K562 (cell line): ENCODE results near the gene CTCF. TPM values are rescaled to one million over a fixed set of nuclear protein-coding genes. Genes with fewer than 3 reads are reported as not detected.

Experiments
- CTBP1 ChIP-seq: fragments of 450-650 bp; IDR thresholded peaks from 2 replicates; pipeline ENCODE4 v1.6.1; 2016; ENCODE audit warnings: borderline replicate concordance
- ILF3 ChIP-seq: fragments of 450-650 bp; IDR thresholded peaks from 2 replicates; pipeline ENCODE4 v1.6.1; 2018; ENCODE audit warnings: antibody characterized with exemption, mild to moderate bottlenecking, moderate library complexity, borderline replicate concordance
- IRF2 ChIP-seq: sonication (generic); formaldehyde crosslinking; IDR thresholded peaks from 2 replicates; pipeline ENCODE4 v1.8.1; 2022; ENCODE audit warnings: mild to moderate bottlenecking, missing genetic modification reagents
- NFXL1 ChIP-seq: fragments of 450-650 bp; formaldehyde crosslinking; IDR thresholded peaks from 2 replicates; pipeline ENCODE4 v1.4.0; 2021; ENCODE audit warnings: mild to moderate bottlenecking
- PHB2 ChIP-seq: fragments of 450-650 bp; IDR thresholded peaks from 2 replicates; pipeline ENCODE4 v1.6.1; 2017; ENCODE audit warnings: low read depth
- PHF20 ChIP-seq: fragments of 450-650 bp; IDR thresholded peaks from 2 replicates; pipeline ENCODE4 v1.6.1; 2018; ENCODE audit not compliant: partially characterized antibody
- RNF2 ChIP-seq: sonication (generic); IDR thresholded peaks from 2 replicates; pipeline ENCODE4 v1.6.1; 2016
- SETDB1 ChIP-seq: IDR thresholded peaks from one replicate; pipeline ENCODE4 v1.6.1; 2012; ENCODE audit warnings: low read length, control low read depth, inconsistent platforms
- SP1 ChIP-seq: sonication (generic); formaldehyde crosslinking; IDR thresholded peaks from 2 replicates; pipeline ENCODE4 v1.8.1; 2022; ENCODE audit warnings: mild to moderate bottlenecking, missing genetic modification reagents
- TCF7 ChIP-seq: sonication (generic); IDR thresholded peaks from 2 replicates; pipeline ENCODE4 v1.6.1; 2016; ENCODE audit warnings: antibody characterized with exemption, borderline replicate concordance
- WHSC1 ChIP-seq: IDR thresholded peaks from one replicate; pipeline ENCODE4 v1.6.1; 2012; ENCODE audit warnings: low read length, control low read depth, inconsistent platforms
- ZNF140 ChIP-seq: fragments of 250-450 bp; sonication (Bioruptor Pico); IDR thresholded peaks from 2 replicates; pipeline ENCODE4 v1.8.0; 2021; ENCODE audit warnings: moderate library complexity, mild to moderate bottlenecking, inconsistent platforms
- ZNF24 ChIP-seq: fragments of 450-650 bp; IDR thresholded peaks from 2 replicates; pipeline ENCODE4 v1.6.1; 2016
- ZNF586 ChIP-seq: fragments of 450-650 bp; formaldehyde crosslinking; conservative IDR thresholded peaks from 2 replicates; pipeline ENCODE4 v1.4.0; 2020; ENCODE audit warnings: mild to moderate bottlenecking, moderate library complexity
- ZZZ3 ChIP-seq: fragments of 450-650 bp; IDR thresholded peaks from 2 replicates; pipeline ENCODE4 v1.6.1; 2016; ENCODE audit warnings: antibody characterized with exemption, mild to moderate bottlenecking, moderate library complexity
- polyA plus RNA-seq, 8 experiments: library from polyadenylated mRNA; depleted of rRNA in 4 of 8; stranded (reverse) in 5 of 8; unstranded in 3 of 8; fragments of >200 nt; fragmentation: Nextera tagmentation in 2 of 8; fragmentation: Illumina TruSeq in 1 of 8; extraction: Ambion mirVana in 2 of 8; extraction: Trizol in 1 of 8; gene quantifications; 2 replicates each; pipeline versions ENCODE4 v1.2.1 to v1.2.3, GENCODE V29; 2011 to 2014; ENCODE audit warnings: inconsistent platforms in 1 of 8, missing spikeins in 1 of 8
- total RNA-seq, 7 experiments: library from RNA; depleted of rRNA in 6 of 7; stranded (reverse); fragments of >200 nt in 6 of 7; fragmentation: Illumina TruSeq in 2 of 7; extraction: Trizol in 2 of 7; gene quantifications; 2 replicates each; pipeline versions ENCODE4 v1.2.1 to v1.2.3, GENCODE V29; 2011 to 2021; ENCODE audit warnings: low replicate concordance in 1 of 7
- TF ChIP-seq, protein P1 (sequence below): sonication (generic); formaldehyde crosslinking; IDR thresholded peaks from 2 replicates; pipeline ENCODE4 v1.8.0; 2023; ENCODE audit warnings: mild to moderate bottlenecking, missing genetic modification reagents
- TF ChIP-seq, protein P2 (sequence below): fragments of 450-650 bp; IDR thresholded peaks from 2 replicates; pipeline ENCODE4 v1.6.1; 2016; ENCODE audit warnings: borderline replicate concordance
- TF ChIP-seq, protein P3 (sequence below), 2 experiments: fragments of 450-650 bp in 1 of 2; IDR thresholded peaks; 2 replicates each; pipeline ENCODE4 v1.6.1; 2011 to 2017; ENCODE audit warnings: low read depth in 2 of 2, antibody characterized with exemption in 1 of 2, borderline replicate concordance in 1 of 2, low read length in 1 of 2, mild to moderate bottlenecking in 1 of 2, mixed read lengths in 1 of 2; ENCODE audit not compliant: control insufficient read depth in 1 of 2
- TF ChIP-seq, protein P4 (sequence below): IDR thresholded peaks from 2 replicates; pipeline ENCODE4 v1.6.1; 2012; ENCODE audit warnings: low read depth, low read length, improper control_type of control experiment, borderline replicate concordance
- TF ChIP-seq, protein P5 (sequence below): sonication (generic); formaldehyde crosslinking; IDR thresholded peaks from 2 replicates; pipeline ENCODE4 v1.8.1; 2023; ENCODE audit warnings: mild to moderate bottlenecking, missing genetic modification reagents

CTCF gene
- total and polyA plus RNA-seq, 9 of the 15 experiments (the other 6 are each of a cell fraction or from before 2014, with no cell fraction given) = 7.8 to 49.2 (median 33.9) TPM

DNA sequence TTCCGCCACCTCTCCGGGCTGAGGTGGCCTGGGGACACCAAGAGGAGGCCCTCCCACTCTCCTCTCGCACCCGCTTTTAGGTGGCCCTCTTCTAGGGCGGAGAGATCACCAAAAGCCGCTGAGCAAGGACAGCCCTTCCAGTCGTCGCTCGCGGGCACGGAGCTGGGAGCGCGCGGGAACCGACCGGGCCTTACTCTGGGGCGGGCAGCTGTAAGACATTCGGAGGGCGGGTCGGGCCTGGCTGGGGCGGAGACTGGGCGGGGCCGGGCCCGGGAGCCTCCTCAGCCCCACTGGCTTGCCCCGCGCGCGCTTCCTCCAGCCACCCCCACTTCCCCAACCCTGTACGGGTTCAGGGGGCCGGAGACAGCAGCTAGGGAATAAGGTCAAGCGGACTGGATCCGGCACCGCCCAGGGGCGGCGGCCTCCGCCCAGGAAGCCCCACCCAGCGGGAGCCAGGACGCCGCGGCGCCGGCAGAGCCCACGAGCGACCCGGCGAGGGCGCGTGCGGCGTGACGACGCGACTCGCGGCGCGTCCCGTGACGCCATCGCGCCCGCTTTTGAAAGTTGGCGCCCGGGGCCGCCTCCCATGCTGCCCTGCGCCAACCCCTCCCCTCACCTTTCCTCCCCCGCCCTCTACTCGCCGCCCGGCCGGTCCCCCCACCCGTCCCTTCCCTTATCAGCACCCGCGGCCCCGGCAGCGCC lies 351 bp upstream of the CTCF start (continued):
- TF ChIP-seq, protein P1, sequence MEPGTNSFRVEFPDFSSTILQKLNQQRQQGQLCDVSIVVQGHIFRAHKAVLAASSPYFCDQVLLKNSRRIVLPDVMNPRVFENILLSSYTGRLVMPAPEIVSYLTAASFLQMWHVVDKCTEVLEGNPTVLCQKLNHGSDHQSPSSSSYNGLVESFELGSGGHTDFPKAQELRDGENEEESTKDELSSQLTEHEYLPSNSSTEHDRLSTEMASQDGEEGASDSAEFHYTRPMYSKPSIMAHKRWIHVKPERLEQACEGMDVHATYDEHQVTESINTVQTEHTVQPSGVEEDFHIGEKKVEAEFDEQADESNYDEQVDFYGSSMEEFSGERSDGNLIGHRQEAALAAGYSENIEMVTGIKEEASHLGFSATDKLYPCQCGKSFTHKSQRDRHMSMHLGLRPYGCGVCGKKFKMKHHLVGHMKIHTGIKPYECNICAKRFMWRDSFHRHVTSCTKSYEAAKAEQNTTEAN = no peak
- no peak for TF ChIP-seq IRF2 (CRISPR knock-in tag)
- TF ChIP-seq, protein P2, sequence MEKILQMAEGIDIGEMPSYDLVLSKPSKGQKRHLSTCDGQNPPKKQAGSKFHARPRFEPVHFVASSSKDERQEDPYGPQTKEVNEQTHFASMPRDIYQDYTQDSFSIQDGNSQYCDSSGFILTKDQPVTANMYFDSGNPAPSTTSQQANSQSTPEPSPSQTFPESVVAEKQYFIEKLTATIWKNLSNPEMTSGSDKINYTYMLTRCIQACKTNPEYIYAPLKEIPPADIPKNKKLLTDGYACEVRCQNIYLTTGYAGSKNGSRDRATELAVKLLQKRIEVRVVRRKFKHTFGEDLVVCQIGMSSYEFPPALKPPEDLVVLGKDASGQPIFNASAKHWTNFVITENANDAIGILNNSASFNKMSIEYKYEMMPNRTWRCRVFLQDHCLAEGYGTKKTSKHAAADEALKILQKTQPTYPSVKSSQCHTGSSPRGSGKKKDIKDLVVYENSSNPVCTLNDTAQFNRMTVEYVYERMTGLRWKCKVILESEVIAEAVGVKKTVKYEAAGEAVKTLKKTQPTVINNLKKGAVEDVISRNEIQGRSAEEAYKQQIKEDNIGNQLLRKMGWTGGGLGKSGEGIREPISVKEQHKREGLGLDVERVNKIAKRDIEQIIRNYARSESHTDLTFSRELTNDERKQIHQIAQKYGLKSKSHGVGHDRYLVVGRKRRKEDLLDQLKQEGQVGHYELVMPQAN = no peak
- TF ChIP-seq ILF3 = no peak; the same call in 1 of the 2 replicates
- no peak for TF ChIP-seq PHF20
- no peak for TF ChIP-seq ZNF24
- TF ChIP-seq, protein P3, sequence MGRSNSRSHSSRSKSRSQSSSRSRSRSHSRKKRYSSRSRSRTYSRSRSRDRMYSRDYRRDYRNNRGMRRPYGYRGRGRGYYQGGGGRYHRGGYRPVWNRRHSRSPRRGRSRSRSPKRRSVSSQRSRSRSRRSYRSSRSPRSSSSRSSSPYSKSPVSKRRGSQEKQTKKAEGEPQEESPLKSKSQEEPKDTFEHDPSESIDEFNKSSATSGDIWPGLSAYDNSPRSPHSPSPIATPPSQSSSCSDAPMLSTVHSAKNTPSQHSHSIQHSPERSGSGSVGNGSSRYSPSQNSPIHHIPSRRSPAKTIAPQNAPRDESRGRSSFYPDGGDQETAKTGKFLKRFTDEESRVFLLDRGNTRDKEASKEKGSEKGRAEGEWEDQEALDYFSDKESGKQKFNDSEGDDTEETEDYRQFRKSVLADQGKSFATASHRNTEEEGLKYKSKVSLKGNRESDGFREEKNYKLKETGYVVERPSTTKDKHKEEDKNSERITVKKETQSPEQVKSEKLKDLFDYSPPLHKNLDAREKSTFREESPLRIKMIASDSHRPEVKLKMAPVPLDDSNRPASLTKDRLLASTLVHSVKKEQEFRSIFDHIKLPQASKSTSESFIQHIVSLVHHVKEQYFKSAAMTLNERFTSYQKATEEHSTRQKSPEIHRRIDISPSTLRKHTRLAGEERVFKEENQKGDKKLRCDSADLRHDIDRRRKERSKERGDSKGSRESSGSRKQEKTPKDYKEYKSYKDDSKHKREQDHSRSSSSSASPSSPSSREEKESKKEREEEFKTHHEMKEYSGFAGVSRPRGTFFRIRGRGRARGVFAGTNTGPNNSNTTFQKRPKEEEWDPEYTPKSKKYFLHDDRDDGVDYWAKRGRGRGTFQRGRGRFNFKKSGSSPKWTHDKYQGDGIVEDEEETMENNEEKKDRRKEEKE (IDR thresholded peaks at IDR 0.05; ENCODE audit: borderline replicate concordance in 1 of 2, control insufficient read depth in 1 of 2, low read depth in 2 of 2, low read length in 1 of 2) = 0 out of 4 replicates have a peak, but pooled peaks of 1 of the 2 experiments have one; percentile 38
- no peak for TF ChIP-seq ZZZ3
- no peak; the same call in 1 of the 2 replicates for TF ChIP-seq RNF2
- no peak for TF ChIP-seq PHB2
- peak; percentile 95 for TF ChIP-seq CTBP1
- TF ChIP-seq, protein P4, sequence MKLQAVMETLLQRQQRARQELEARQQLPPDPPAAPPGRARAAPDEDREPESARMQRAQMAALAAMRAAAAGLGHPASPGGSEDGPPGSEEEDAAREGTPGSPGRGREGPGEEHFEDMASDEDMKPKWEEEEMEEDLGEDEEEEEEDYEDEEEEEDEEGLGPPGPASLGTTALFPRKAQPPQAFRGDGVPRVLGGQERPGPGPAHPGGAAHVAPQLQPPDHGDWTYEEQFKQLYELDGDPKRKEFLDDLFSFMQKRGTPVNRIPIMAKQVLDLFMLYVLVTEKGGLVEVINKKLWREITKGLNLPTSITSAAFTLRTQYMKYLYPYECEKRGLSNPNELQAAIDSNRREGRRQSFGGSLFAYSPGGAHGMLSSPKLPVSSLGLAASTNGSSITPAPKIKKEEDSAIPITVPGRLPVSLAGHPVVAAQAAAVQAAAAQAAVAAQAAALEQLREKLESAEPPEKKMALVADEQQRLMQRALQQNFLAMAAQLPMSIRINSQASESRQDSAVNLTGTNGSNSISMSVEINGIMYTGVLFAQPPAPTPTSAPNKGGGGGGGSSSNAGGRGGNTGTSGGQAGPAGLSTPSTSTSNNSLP = no peak
- peak; percentile 88 for TF ChIP-seq SP1 (CRISPR knock-in tag)
- TF ChIP-seq WHSC1 = no peak
- no peak for TF ChIP-seq SETDB1
- TF ChIP-seq ZNF140 = no peak
- no peak for TF ChIP-seq TCF7
- no peak for TF ChIP-seq ZNF586 (CRISPR knock-in tag)
- TF ChIP-seq, protein P5, sequence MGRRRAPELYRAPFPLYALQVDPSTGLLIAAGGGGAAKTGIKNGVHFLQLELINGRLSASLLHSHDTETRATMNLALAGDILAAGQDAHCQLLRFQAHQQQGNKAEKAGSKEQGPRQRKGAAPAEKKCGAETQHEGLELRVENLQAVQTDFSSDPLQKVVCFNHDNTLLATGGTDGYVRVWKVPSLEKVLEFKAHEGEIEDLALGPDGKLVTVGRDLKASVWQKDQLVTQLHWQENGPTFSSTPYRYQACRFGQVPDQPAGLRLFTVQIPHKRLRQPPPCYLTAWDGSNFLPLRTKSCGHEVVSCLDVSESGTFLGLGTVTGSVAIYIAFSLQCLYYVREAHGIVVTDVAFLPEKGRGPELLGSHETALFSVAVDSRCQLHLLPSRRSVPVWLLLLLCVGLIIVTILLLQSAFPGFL (CRISPR knock-in tag) = no peak
- no peak for TF ChIP-seq NFXL1
